Upper lobe of right lung (tissue), 1 donor: ENCODE results near the gene ECE1. TPM values are rescaled to one million over a fixed set of nuclear protein-coding genes. Genes with fewer than 3 reads are reported as not detected.
"Not testable (repeated sequence)": the region's sequence is repeated elsewhere in the genome, so short reads cannot be mapped to it uniquely, and the experiment has no call there.

Experiments used
- ATAC-seq: fragments of 200-7000 bp; cut with Tn5 transposase; one replicate; pipeline ENCODE4 v1.9.1; 2020; ENCODE audit warnings: mild to moderate bottlenecking, moderate library complexity
- DNase-seq: peaks from one replicate; pipeline ENCODE4 v3.0.0-alpha.2; 2020
- H3K27ac ChIP-seq: fragments of 200-600 bp; one replicate; pipeline ENCODE4 v1.8.0; 2022
- H3K27me3 ChIP-seq: fragments of 200-600 bp; one replicate; pipeline ENCODE4 v1.8.0; 2022; ENCODE audit warnings: mild to moderate bottlenecking
- H3K36me3 ChIP-seq: fragments of 200-600 bp; one replicate; pipeline ENCODE4 v1.8.0; 2022
- H3K4me1 ChIP-seq: fragments of 200-600 bp; one replicate; pipeline ENCODE4 v1.8.0; 2022
- H3K4me3 ChIP-seq: fragments of 200-600 bp; one replicate; pipeline ENCODE4 v1.8.0; 2022; ENCODE audit warnings: mild to moderate bottlenecking
- H3K9me3 ChIP-seq: fragments of 200-600 bp; one replicate; pipeline ENCODE4 v1.8.0; 2022
- CTCF ChIP-seq: fragments of 200-600 bp; IDR thresholded peaks from one replicate; pipeline ENCODE4 v1.8.0; 2022; ENCODE audit warnings: antibody characterized with exemption
- intact Hi-C: fragments of 100-400 bp; cut with DNase I; formaldehyde crosslinking; loops from one replicate; pipeline ENCODE4 v1.11.0; 2022
- total RNA-seq: library from RNA; stranded (reverse); fragmentation: NEBNext Ultra II Directional; extraction: Animal tissue kit (Norgen Biotek cat#: 25700); gene quantifications from one replicate; pipeline ENCODE4 v1.2.1, GENCODE V29; 2021
- donor health status: DM: no; HTN: yes; CAD: no; lungs with severe emphysema.

The ECE1 gene
- total RNA-seq, 1 donor from 2014 or later, result 108 TPM

- peaks cover 6% of the 10 kb centered on the region for H3K4me1 ChIP-seq
- no peak for TF ChIP-seq CTCF
- no peaks in the 10 kb centered on the region for H3K27me3 ChIP-seq
- intact Hi-C loops, result no loop called here
- no peaks in the 10 kb centered on the region for H3K9me3 ChIP-seq
- no peak overlapping the region for H3K4me3 ChIP-seq
- ATAC-seq (no peak), DNase-seq (no peak)
- H3K27ac ChIP-seq, result no peak overlapping the region
- H3K36me3 ChIP-seq, result no peaks in the 10 kb centered on the region
Observed at GRCh38 chr1:21192871-21193270, 97.4 kb downstream of the ECE1 start.

GRCh38 chr1:21192284-21192683 is 98.0 kb downstream of the ECE1 start:
- DNase-seq (no peak), ATAC-seq (no peak)
- intact Hi-C loops, result no loop called here
- no peak overlapping the region for H3K4me3 ChIP-seq
- no peak overlapping the region for H3K27ac ChIP-seq
- no peaks in the 10 kb centered on the region for H3K9me3 ChIP-seq
- no peaks in the 10 kb centered on the region for H3K27me3 ChIP-seq
- H3K36me3 ChIP-seq, result no peaks in the 10 kb centered on the region
- TF ChIP-seq CTCF, result no peak
- H3K4me1 ChIP-seq, result peaks cover 6% of the 10 kb centered on the region

- H3K36me3 ChIP-seq, H3K4me3 ChIP-seq, ATAC-seq, DNase-seq, intact Hi-C loops, H3K4me1 ChIP-seq, H3K27ac ChIP-seq, H3K9me3 ChIP-seq, H3K27me3 ChIP-seq: not testable (repeated sequence)
Observed at GRCh38 chr1:21190771-21191170, 99.5 kb downstream of the ECE1 start.

GRCh38 chr1:21189906-21190500 is 100.3 kb downstream of the ECE1 start:
- no peak overlapping the region for H3K27ac ChIP-seq
- no peak for DNase-seq
- no peaks in the 10 kb centered on the region for H3K9me3 ChIP-seq
- no peak for TF ChIP-seq CTCF
- no peak overlapping the region for H3K4me3 ChIP-seq
- H3K27me3 ChIP-seq, result no peaks in the 10 kb centered on the region
- peaks cover 6% of the 10 kb centered on the region for H3K4me1 ChIP-seq
- H3K36me3 ChIP-seq, result no peaks in the 10 kb centered on the region
- no peak for ATAC-seq
- intact Hi-C loops, result no loop called here

GRCh38 chr1:21189421-21189820 is 100.8 kb downstream of the ECE1 start:
- Histone ChIP-seq H3K27ac (no peak overlapping the region), H3K27me3 (no peaks in the 10 kb centered on the region), H3K9me3 (no peaks in the 10 kb centered on the region), H3K36me3 (no peaks in the 10 kb centered on the region), H3K4me1 (peaks cover 6% of the 10 kb centered on the region), H3K4me3 (no peak overlapping the region)
- intact Hi-C loops, result no loop called here
- DNase-seq (no peak), ATAC-seq (no peak)
- TF ChIP-seq CTCF, result no peak

GRCh38 chr1:21188235-21188634 is 102.0 kb downstream of the ECE1 start:
- intact Hi-C loops, result no loop called here
- DNase-seq (peak; percentile 37), ATAC-seq (no peak)
- H3K9me3 ChIP-seq, result no peaks in the 10 kb centered on the region
- H3K4me1 ChIP-seq, result peaks cover 6% of the 10 kb centered on the region
- H3K4me3 ChIP-seq, result no peak overlapping the region
- no peaks in the 10 kb centered on the region for H3K27me3 ChIP-seq
- no peak overlapping the region for H3K27ac ChIP-seq
- no peaks in the 10 kb centered on the region for H3K36me3 ChIP-seq
- no peak for TF ChIP-seq CTCF
